ENCODE measurements around the gene ARMC7.
"Not testable (repeated sequence)": the region's sequence is repeated elsewhere in the genome, so short reads cannot be mapped to it uniquely, and the experiment has no call there.

Gene ARMC7

DNA sequence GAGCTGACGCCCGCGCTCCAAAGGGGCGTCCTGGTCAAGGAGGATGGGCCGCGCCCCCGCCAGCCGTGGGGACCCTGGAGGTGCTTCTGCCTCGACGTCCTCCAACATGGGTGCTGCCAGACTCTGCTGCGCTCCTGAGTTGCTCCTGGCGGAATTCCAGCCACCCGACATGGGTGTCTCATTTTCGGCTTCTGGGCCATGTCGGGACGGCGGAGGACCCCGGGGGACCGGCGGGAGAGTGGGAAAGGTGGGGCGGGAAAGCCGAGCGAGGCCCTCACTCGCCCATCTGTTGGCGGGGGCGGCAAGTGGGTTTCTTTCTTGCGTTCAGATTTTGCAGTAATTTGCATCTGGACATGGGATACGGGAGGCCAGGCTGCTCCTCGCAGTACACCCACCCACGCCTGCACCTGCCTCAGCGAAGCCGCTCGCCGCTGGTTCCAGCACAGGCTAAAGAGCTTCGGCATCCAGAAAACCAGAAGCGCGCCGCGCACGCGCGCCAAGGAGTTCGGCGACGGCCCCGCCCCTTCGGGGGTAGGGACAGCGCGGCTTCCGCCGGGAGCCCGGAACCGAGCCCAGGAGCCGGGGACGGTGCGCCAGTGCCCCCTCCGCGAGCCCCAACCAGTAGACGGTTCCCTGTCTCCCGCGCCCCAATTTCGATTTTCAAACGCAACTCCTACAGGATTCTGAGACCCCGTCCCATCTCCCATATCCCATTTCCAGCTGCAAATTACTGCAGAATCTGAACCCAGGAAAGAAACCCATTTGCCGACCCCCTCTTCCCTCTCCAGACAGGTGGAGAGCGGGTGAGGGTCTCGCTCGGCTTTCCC is at the start of gene ARMC7:
TSS of gene ARMC7 (plus strand) at position 563 of the 827 bp plus-strand sequence. CDS start 320 bp downstream, outside the sequence.
- DNase-seq: peak; percentile 92

DNA sequence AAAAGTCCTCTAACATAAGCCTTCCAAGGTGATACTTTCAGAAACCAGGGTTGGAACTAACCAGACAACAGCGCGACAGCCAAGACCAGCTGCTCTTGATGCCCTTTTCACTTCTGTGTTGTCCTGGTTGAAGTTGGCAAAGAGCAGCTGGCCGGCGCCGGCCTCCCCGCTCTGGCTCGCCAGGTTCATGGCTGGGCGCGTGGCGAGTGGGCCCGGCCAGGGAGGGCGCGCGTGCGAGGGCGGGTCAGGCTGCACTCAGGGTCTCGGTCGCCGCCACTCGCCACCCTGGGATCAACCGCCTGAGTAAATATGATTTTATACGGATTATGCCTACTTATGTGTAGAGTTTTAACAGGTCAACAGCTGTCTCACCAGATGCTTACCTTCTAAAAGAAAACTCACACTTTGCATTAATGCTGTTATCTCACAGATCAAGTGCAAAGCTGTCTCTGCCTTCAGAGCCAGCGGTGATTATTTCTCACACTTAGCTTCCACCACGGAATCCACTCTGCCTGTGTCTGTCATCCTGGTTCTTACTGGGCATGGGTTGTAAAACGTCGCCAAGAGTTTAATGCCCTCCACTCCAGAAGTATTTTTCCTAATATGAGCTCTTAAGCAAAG is 49.2 kb upstream of the ARMC7 start:
- DNase-seq: no peak

DNA sequence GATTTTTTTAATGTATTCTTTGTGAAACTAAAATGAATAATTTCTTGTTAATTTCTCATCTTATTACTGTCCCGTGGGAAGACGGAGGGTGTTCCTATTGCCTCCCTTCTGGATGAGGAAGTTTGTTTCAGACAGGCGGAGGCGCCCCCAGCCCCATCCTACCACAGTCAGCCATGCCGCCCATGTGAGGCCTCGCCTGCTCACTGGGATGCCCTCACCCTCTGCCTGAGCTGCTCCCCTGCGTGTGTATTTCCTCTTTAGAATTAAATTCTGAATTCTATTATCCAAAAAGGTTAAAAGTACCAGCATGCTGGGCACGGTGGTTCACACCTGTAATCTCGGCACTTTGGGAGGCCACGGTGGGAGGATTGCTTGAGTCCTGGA is 48.7 kb upstream of the ARMC7 start:
- no peak for DNase-seq

DNA sequence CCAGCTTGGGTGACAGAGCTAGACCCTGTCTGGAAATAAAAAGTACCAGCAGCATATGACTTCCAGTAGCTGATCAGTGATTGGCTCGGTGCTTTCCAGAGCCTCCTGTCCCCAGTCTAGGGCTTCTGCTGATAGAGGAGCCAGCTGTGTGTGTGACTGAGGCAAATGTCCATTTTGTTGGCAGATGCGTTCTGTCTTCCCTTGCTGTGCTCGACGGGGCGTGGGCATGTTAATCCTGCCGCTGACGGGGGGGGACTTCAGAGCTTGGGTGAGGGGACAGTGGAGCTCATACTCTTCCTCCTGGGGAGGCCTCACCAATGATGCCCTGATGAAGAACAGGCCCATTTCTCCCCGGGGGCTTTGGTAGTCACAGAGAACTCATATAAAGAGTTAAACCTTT is 48.2 kb upstream of the ARMC7 start:
- no peak for DNase-seq

DNA sequence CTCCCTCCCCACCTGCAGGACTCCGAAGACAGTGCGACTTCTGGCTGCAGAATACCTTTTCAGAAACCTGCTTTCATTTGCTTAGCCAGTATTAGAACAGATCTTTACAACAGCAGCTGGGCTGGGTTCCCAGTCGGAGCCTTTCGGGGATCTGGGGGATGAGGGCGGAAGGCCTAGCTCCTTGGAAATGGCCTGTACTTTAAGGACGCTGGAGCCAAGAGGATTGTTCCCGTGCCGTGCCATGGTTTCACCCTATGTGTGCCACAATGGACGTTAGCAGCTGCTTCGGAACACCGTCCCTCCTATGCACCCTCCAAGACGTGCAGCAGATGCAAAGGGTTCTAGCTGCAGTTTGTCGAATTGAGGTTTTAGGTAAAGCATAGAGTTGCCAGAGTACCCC is 46.6 kb upstream of the ARMC7 start:
- DNase-seq: no peak

DNA sequence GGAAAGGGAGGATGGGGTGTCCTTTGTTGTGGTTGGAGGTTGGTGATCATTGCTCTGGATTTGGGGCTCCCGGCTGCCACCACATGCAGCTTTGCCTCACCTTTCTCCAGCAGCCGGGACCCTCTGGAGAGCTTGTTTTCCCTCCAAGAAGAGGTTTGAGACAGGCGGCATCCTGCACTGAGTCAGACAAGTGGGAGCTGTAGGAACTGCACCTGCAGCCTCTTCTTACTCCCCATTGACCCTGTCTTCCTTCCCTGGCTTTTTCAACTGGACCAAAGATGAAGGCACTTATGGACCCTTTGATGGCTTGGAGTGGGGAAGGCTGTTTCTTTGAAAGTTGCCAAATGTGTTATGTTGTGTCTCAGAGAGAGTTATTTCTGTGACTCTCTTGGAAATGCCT is 46.1 kb upstream of the ARMC7 start:
- no peak for DNase-seq

DNA sequence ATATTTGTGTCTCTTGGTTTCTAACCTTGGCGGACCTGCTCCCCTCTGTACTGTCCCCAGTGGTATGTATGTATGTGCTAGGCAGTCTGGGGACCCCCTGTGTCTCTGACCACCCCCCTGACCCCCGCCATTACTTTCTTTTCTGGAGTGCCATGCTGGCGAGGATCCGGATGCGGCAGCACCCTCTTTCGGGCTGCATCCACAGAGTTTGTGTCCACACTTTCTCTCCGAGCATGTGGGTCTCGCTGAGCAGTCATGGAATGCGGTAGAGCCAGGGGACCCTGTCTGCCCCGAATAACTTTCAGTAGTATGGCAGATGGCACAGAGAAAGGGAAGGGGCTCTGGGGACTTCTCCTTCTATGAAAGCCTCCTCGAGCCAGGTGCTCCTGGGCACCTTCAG is 45.7 kb upstream of the ARMC7 start:
- no peak for DNase-seq

DNA sequence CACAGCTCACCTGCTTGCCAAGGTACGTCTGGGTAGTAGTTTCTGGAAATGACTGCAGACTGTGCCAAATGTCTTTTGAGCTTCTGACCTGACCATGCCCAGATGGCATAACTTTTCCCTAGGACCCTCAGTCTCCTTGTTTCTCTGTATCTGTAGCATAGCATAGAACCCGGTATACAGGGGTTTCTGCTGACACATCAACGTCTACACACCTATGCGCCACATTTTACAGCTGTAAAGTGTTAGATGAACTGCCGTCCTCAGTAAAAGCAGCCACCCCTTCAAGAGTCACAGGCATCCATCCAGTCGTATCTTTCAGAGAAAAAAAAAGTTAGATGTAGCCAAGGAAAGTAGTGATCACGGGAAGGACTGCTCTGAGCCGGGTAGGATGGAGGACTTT is 45.3 kb upstream of the ARMC7 start:
- DNase-seq: no peak

DNA sequence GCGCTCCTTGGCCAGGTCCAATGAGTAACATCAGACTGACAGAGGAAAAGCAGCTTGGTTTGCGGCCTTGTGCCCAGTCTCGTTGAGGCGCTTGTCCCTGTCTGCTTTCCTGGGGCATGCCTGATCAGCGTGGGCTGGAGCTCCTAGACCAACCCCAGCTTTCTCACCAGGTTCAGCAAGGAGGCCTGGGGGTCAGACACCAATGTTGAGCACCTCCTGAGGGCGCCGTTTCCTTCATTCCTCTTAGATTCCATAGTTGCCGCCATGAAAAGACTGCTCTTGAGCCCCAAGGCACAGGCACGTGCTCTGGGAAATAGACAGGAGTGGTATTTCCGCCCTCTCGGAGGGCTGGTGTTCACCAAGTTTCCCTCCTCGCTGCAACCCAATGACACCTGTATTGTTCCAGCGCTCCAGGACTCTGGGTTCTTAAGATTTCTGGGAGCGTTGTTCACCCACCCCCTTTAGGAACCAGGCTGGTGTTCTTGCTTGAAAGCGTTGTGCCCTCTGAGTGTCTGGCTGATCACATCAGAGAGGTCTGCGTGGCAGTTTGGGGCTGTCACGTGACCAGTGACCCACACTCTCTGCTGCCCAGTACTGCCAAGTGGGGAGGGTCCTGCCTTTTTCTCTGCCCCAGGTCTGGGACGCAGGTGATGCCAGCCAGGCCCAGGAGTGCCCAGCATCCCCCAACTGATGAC is 44.8 kb upstream of the ARMC7 start:
- DNase-seq: no peak

DNA sequence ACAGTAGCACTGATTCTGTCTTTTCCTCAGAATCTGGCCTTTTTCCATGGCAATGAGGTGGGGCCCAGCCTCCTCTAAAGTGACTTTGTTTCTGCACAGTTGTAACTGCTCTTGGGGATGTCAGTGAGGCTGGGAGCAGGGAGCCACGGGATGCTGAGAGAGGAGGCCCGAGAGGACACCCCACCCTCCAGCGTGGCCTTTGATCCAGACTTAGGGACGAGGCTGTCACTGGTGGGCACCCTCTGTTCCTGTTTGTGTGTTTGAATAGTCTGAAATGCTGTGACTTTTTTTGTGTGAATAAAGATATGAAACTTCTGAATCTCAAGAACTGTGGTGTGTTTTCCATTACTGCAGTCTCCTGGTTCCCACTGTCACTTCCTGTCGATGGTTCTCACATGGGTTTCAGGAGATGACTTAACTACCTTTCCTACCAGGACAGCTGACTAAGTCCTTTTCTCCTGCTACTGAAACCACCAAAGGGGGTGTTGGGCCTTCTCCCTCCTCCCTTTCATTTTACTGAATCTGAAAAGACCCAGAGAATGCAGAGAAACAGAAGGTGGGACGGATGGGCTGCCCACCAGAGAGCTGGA is 44.1 kb upstream of the ARMC7 start:
- DNase-seq: no peak

DNA sequence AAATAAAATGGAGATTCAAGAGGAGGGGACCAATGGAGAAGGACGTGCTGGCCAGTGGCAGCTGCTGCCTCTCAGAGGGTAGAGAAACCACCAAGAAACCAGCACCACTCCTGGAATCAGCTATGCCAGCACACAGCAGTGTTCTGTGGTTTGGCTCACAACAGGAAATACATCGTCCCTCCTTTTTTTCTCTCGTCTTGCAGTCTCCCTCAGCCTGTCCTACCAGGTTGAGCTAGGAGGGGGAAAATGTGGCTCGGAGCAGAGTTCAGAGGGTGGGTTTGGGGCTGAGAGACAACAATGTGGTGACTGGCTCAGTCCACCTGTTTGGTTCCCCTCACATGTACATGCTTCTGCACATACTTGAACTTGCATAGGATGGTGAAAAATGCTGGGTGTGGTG is 41.9 kb upstream of the ARMC7 start:
- DNase-seq: peak; percentile 31

DNA sequence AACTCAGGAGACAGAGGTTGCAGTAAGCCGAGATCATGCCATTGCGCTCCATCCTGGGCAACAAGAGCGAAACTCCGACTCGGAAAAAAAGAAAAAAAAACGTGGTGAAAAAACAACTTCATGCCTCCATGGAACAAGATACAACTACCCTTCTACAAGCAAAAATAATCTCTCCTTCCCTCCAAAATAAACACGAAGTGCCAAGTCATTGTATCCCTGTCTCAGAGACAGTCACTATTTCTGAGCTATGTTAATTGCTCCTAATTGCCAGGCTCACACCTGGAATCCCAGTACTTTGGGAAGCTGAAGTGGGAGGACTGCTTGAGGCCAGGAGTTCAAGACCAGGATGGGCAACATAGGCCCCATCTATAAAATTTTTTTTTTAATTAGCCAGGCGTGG is 41.0 kb upstream of the ARMC7 start:
- DNase-seq: no peak

DNA sequence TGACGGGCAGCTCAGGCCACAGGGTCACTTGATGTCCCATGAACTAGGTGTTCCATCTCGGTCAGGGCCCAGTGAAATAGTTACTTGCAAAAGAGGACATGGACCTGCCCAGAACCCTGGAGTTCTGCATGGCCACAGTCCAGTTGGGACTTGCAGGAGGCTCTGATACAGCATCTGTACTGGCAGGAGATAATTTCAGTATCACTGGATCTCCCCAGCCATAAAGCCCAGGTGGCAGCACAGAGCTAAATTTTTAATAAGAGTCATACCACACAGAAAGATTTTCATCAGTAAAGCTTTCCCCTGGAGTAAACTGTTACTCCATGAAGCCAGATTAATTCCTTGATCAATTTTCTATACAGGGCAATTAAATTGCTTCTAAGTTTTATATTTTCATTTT is 40.0 kb upstream of the ARMC7 start:
- DNase-seq: no peak

DNA sequence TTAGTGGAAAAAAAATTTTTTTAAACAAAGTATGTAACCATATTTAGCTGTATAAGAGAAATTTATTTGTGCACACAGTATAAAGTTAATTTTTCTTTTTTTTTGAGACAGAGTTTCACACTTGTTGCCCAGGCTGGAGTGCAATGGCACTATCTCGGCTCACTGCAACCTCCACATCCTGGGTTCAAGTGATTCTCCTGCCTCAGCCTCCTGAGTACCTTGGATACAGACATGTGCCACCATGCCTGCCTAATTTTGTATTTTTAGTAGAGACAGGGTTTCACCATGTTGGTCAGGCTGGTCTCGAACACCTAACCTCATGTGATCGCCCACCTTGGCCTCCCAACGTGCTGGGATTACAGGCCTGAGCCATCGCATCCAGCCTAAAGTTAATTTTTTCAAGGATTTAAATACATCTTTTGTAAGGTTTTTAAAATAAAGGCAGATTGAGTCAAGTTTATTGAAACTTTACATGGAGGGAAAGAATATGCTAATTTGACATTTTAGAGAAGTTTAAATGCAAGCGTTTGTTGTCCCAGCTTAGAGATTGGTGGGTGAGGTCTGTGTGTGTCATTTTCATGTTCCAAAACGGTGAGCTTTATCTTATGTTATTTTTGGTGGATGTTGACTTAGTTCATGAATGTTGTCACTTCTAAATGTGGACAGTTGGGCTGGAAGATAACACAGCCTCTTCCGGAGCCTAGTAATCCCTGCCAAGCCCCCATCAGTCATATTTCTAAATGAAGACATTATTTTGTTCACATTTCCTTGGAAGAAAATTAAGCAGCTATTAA is 38.1 kb upstream of the ARMC7 start:
- DNase-seq: not testable (repeated sequence)

DNA sequence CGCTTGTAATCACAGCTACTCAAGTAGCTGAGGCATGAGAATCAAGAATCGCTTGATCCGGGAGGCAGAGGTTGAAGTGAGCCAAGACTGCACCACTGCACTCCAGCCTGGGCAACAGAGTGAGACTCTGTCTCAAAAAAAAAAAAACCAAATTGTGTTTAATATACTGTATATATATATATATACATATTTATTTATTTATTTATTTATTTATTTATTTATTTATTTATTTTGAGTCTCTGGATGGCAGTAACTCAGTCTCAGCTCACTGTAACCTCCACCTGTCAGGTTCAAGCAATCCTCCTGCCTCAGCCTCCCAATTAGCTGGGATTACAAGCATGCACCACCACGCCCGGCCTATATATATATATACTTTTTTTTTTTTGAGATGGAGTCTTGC is 36.9 kb upstream of the ARMC7 start:
- DNase-seq: not testable (repeated sequence)

DNA sequence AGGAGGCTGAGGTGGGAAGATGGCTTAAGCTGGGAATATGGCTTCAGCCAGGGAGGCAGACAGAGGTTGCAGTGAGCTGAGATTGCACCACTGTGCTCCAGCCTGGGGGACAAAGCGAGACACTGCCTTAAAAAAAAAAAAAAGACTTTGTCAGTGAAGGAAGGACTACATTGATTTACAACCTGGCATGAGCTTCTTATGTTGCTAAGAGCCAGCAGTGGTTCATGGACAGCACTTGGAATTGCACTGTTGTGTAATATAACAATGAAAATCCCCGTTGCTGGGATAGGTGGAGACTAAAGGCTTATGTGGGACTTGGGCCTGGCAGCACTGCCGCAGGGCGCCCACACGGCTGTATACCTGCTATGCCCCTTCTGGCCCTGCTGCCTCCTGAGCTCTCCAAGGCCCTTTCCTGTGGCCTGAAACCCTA is 36.1 kb upstream of the ARMC7 start:
- no peak for DNase-seq

DNA sequence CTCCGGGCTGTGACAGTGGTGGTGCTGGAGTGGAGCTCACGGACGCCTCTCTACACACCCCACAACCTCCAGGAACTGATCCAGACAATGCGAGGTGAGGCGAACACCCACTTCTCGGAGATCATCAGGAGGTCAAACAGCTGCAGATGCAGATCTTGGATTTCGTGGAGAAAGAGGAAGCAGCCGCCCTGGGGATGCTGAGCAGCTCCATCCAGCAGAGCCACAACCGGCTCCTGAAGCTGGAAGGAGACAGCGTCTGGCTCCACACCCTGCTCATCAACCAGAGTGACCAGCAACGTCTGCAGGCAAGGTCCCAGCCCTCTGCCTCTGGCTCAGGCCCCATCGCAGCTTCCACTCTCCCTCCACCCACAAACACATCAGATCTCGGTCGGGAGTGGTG is 35.2 kb upstream of the ARMC7 start:
- no peak for DNase-seq

DNA sequence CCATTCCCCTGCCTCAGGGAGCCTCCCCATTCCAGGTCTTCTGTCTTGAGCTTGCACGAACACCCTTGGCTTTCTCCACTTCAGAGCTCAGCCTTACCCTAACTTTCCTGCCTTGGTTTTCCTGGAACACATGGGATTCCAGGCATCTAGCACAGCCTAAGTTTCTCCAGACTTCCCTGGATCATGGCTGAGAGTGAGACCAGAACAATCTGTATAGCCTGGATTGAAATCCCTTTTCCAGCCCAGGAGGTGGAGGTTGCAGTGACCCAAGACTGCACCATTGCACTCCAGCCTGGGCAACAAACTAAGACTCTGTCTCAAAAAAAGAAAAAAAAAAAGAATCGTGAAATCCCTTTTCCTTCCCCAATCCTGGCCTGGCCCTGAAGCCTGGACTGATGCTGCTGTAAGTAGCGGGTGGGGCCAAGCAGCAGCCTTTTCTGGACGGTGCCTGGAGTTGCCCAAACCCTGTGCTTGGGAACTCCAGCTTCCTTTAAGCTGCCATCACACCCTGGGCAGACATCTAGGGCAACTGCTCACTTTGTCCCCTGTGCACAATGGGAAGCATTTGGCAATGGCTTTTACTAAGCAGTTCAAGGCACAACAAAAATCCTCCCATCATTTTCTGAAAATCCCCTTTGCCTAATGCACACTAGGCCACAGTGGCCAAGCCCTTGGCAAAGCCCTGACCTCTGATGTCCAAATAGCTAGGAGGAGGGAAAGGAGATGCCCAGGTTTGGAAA is 34.0 kb upstream of the ARMC7 start:
- DNase-seq: no peak

DNA sequence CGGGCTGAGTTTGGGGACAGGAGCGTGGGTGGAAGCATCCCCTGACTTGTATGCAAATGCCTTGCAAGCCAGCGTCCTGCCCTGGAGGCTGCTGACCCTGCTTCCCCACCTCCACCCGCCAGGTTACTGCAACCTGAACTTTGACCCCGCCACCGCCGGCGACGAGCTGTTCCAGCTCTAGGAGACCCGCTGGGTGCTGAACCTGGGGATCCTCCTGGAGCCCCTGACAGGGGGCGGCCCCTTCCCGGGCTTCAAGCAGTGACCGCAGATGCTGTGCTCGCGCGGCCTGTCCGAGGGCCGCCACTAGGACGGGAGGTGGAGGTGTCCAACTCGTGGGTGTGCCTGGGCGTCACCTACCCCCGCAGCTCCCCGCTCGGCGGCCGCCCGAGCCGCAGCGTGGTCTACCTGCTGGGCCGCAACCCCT is 32.7 kb upstream of the ARMC7 start:
- no peak for DNase-seq

DNA sequence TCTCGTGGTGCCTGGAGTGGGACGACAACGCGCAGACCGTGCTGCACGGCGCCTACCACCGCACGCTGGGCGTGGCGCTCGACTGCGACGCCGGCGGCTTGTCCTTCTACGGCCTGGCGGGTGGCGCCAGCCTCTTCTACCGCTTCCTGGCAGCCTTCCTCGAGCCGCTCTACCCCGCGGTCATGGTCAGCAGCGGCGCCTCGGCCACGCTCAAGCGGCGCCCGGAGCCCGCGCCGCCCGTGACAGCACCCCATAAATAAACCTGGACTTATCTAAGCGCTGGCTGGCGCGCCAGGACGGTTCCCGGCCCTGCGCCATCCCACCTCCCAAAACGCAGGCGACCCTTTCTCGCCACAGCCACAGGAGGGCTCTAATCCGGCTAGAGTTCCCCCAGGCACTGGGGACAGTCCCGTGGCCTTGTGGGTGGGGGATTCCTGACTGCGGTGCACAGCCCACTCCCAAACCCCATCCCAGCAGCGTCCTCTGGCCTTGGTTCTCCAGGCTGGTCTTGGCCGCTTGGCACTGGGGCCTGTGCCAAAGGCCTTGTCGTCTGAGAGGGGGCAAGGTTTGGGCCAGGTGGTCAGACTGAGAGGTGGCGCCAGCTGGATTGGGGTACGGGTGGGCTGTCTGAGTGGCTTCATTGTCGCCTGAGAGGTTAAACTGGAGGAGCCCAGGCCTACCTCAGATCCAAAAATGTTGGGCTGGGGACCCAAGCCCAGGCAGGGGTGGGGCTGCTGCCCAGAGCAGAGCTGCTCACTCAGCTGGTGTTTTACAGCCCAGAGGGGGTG is 32.1 kb upstream of the ARMC7 start:
- peak; percentile 52 for DNase-seq
